HUES48 (cell line): ENCODE results near the gene SPDYE8.
"Not testable (repeated sequence)": the region's sequence is repeated elsewhere in the genome, so short reads cannot be mapped to it uniquely, and the experiment has no call there.

Experiments used
- H3K27ac ChIP-seq: one replicate; pipeline ENCODE4 v1.7.0; 2013; ENCODE audit warnings: low read depth, low read length, inconsistent platforms
- H3K27me3 ChIP-seq: 2 replicates; pipeline ENCODE4 v1.6.1; 2013; ENCODE audit warnings: mild to moderate bottlenecking, low read length; ENCODE audit not compliant: control insufficient read depth, insufficient read depth
- H3K36me3 ChIP-seq: 2 replicates; pipeline ENCODE4 v1.6.1; 2013; ENCODE audit warnings: low read length; ENCODE audit not compliant: control insufficient read depth, insufficient read depth
- H3K4me1 ChIP-seq: 2 replicates; pipeline ENCODE4 v1.6.1; 2013; ENCODE audit warnings: mild to moderate bottlenecking, low read length; ENCODE audit not compliant: control insufficient read depth, insufficient read depth
- H3K4me3 ChIP-seq: 2 replicates; pipeline ENCODE4 v1.5.1; 2013; ENCODE audit warnings: mild to moderate bottlenecking, low read depth, low read length
- H3K9ac ChIP-seq: 2 replicates; pipeline ENCODE4 v1.6.1; 2013; ENCODE audit warnings: mild to moderate bottlenecking, low read depth, low read length, moderate library complexity
- H3K9me3 ChIP-seq: 2 replicates; pipeline ENCODE4 v1.6.1; 2013; ENCODE audit warnings: low read length; ENCODE audit not compliant: control insufficient read depth, insufficient read depth

The SPDYE8 gene

GRCh38 chr7:73029666-73030065 lies at the start of gene SPDYE8:
Gene SPDYE8 (minus strand): TSS chr7:73029766. CDS start chr7:73027966, 1,800 bp downstream.
- H3K27me3 ChIP-seq, H3K36me3 ChIP-seq, H3K4me1 ChIP-seq, H3K9me3 ChIP-seq, H3K27ac ChIP-seq, H3K4me3 ChIP-seq, H3K9ac ChIP-seq: not testable (repeated sequence)

- H3K27ac ChIP-seq, H3K36me3 ChIP-seq, H3K4me1 ChIP-seq, H3K27me3 ChIP-seq, H3K9ac ChIP-seq, H3K4me3 ChIP-seq, H3K9me3 ChIP-seq: not testable (repeated sequence)
Measured at GRCh38 chr7:73057811-73058210, 28.2 kb upstream of the SPDYE8 start, which contains the start of gene SPDYE11. Gene SPDYE11 (minus strand): TSS chr7:73057911. CDS start chr7:73056111, 1,800 bp downstream.

- H3K27ac ChIP-seq, H3K4me1 ChIP-seq, H3K9me3 ChIP-seq, H3K9ac ChIP-seq, H3K36me3 ChIP-seq, H3K27me3 ChIP-seq: not testable (repeated sequence)
- peak overlapping the region; percentile 54 for H3K4me3 ChIP-seq
Measured at GRCh38 chr7:73006491-73006890, 23.1 kb downstream of the SPDYE8 start.

- not testable (repeated sequence) for H3K36me3 ChIP-seq, H3K27me3 ChIP-seq, H3K9me3 ChIP-seq, H3K4me1 ChIP-seq
- Histone ChIP-seq H3K9ac (peak overlapping the region; percentile 76), H3K27ac (peak overlapping the region; percentile 88), H3K4me3 (peak overlapping the region; percentile 70)
Measured at GRCh38 chr7:73005693-73006447, 23.7 kb downstream of the SPDYE8 start.

- not testable (repeated sequence) for H3K9me3 ChIP-seq, H3K27me3 ChIP-seq, H3K4me1 ChIP-seq, H3K36me3 ChIP-seq
- Histone ChIP-seq H3K9ac (peak overlapping the region; percentile 76), H3K4me3 (peak overlapping the region; percentile 70), H3K27ac (peak overlapping the region; percentile 88)
Measured at GRCh38 chr7:73005356-73005692, 24.2 kb downstream of the SPDYE8 start.

- H3K36me3 ChIP-seq, H3K9me3 ChIP-seq, H3K27me3 ChIP-seq, H3K4me3 ChIP-seq, H3K27ac ChIP-seq, H3K9ac ChIP-seq, H3K4me1 ChIP-seq: not testable (repeated sequence)
Measured at GRCh38 chr7:72997887-72998468, 31.6 kb downstream of the SPDYE8 start.

GRCh38 chr7:72997447-72997846 lies 32.1 kb downstream of the SPDYE8 start:
- not testable (repeated sequence) for H3K4me1 ChIP-seq, H3K36me3 ChIP-seq, H3K4me3 ChIP-seq, H3K9me3 ChIP-seq, H3K9ac ChIP-seq, H3K27me3 ChIP-seq, H3K27ac ChIP-seq

- not testable (repeated sequence) for H3K27ac ChIP-seq, H3K9me3 ChIP-seq, H3K36me3 ChIP-seq, H3K4me3 ChIP-seq, H3K27me3 ChIP-seq, H3K4me1 ChIP-seq, H3K9ac ChIP-seq
Measured at GRCh38 chr7:72995484-72995883, 34.1 kb downstream of the SPDYE8 start.

- not testable (repeated sequence) for H3K9me3 ChIP-seq, H3K27me3 ChIP-seq, H3K4me3 ChIP-seq, H3K27ac ChIP-seq, H3K4me1 ChIP-seq, H3K9ac ChIP-seq, H3K36me3 ChIP-seq
Measured at GRCh38 chr7:72990146-72990913, 39.2 kb downstream of the SPDYE8 start.

GRCh38 chr7:72982084-72982483 lies 47.5 kb downstream of the SPDYE8 start:
- not testable (repeated sequence) for H3K4me3 ChIP-seq, H3K4me1 ChIP-seq, H3K9ac ChIP-seq, H3K36me3 ChIP-seq, H3K27ac ChIP-seq, H3K9me3 ChIP-seq, H3K27me3 ChIP-seq

GRCh38 chr7:72980382-72980781 lies 49.2 kb downstream of the SPDYE8 start:
- H3K36me3 ChIP-seq, H3K9ac ChIP-seq, H3K27ac ChIP-seq, H3K4me3 ChIP-seq, H3K4me1 ChIP-seq, H3K27me3 ChIP-seq, H3K9me3 ChIP-seq: not testable (repeated sequence)
